T1000 (cell line): ENCODE data around the gene TRDN.
"Not testable (repeated sequence)": the region's sequence is repeated elsewhere in the genome, so short reads cannot be mapped to it uniquely, and the experiment has no call there.

Source experiments
- DNase-seq: peaks from one replicate; lab custom pipeline; 2025; ENCODE audit warnings: mixed read lengths; lab: John Stamatoyannopoulos, UW

TRDN gene

DNA sequence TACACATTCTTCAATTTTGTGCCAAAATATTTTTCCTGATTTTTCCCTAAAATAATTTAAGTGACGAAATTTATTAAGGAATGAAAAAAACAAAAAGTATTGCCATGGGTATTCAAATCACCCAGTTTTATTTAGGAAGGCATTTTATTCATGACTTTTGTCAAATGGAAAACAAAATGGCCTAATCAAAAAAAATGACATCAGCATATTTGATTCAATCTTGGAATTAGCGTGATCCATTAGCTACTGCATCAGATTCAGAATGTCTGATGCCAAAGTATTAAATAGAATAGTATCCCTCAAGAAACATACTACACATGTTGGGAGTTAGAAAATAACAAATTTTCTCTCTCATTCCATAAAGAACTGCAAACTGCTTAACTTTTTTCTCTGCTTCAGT lies 129.2 kb downstream of the TRDN start:
- no peak for DNase-seq

DNA sequence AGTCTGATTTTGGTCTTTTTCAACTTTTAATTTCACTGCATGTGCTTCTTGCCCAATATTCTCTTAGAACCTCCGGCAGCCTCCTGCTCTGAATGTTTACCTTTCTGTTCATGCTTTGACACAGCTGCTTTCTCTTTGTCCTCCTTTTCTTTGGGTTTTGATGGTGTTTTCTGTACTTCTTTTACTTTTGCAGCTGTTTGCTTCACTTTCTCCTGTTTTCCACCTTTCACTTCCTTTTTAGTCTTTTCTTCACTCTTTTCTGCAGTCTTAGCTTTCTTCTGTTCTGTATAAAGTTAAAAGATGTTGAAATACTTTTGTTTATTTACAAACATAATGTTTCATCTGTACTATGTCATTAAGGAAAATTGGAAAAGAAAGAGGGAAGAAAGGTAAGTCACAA lies 133.1 kb downstream of the TRDN start:
- no peak for DNase-seq

DNA sequence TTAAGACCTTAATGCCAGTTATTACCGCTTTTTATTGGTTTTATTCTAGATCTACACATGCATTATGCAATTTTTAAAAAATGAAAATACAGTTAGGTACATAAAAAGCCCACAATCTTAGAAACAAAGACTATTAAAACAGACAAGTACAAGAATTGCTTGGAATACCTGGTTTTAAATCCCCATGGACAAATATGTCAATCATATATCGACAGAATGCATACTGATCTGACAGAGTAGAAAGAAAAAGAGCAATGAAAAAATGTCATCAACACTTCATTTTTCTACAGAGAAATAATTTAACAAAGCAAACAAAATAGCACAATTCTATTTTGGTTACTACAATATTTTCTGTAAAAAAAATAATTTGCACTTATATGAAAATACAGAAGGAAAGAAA lies 139.7 kb downstream of the TRDN start:
- DNase-seq: no peak

DNA sequence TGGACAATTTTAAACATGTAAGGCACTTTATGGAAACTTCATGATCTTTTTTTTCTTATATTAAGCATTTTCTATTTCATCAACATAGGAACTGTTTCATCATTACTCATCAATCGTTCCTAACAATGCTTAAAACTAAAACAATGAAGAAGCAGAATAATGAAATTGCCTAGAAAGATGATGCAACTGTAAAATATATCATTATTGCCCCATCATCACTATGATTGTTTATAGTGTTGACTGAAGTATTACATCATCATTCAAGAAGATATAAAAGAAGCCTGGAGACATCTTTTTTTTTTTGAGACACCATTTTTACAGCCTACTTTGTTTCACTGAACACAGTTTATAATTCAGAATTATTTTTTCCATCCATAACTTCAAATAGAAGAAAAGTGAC lies 147.2 kb downstream of the TRDN start:
- no peak for DNase-seq

DNA sequence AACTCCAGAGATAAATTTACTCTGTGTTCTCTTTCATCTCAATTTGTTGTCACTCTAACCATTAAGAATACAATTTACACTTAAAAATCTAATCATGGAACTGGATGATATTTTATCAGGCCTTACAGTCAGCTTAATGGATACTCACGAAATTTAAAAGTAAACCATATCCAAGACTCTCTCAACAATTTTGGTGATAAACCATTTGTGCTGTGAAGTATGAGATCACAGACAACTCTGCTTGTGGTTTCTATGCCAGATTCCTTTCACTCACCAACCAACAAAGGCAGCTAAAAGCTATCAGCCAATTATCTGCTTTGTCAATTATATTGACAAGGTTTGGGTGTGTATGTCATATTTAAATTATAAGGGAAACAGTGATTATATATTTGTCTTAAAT lies 155.8 kb downstream of the TRDN start:
- no peak for DNase-seq

DNA sequence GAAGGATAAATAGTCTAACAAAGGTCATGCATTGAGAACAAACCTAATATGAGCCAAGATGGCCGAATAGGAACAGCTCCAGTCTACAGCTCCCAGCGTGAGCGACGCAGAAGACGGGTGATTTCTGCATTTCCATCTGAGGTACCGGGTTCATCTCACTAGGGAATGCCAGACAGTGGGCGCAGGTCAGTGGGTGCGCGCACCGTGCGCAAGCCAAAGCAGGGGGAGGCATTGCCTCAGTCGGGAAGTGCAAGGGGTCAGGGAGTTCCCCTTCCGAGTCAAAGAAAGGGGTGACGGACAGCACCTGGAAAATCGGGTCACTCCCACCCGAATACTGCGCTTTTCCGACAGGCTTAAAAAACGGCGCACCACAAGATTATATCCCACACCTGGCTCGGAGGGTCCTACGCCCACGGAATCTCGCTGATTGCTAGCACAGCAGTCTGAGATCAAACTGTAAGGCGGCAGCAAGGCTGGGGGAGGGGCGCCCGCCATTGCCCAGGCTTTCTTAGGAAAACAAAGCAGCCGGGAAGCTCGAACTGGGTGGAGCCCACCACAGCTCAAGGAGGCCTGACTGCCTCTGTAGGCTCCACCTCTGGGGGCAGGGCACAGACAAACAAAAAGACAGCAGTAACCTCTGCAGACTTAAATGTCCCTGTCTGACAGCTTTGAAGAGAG lies 164.6 kb downstream of the TRDN start:
- not testable (repeated sequence) for DNase-seq

DNA sequence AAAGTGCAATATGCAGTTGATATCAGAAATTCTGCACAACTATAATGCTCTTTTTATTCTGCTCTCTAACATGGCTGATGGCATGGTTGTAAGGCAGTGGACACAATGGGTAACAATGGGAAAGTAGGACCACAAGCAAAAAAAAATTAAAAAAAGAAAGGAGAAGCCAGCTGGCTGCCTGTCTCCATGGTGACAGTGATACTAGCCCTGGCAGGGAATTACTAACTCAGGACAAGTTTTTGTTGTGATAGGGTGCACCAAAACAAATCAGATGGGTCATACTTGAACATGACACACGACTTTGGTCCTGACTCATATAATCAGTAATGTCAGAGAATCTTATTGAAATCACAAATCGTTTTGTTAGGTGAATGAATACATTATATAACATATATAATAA lies 169.4 kb downstream of the TRDN start:
- DNase-seq: no peak

DNA sequence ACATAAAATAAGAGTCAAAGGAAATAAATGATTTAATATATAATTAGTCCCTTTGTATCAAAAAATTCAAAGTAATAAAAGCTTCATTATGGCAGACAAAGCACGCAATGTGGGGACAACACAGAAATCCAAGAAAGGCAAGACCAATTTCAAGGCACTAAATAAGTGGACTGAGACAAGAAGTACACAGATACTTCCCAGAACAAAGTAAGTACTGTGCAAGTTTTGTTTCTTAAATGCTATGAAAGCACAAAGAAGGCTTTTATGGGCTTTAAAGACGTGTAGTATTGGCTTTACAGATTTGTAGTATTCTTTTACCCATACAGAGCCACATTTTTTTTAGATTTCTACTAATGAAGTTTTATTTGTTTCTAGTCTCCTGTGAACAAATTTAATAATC lies 174.6 kb downstream of the TRDN start:
- no peak for DNase-seq

DNA sequence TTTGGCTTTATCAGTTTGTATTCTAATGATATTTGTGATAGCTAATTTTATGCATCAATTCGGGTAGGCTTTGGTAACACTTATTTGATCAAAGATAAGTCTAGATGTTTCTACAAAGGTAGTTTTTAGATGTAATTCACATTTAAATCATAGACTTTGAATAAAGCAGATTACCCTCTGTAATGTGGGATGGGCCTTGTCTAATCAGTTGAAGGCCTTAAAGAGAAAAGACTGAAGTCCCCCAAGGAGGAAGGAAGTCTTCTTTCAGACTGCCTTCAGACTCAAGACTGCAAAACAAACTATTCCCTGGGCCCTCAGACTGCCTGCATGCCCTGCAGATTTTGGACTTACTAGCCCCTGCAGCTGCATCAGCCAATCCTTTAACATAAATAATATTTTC lies 178.5 kb downstream of the TRDN start:
- no peak for DNase-seq

DNA sequence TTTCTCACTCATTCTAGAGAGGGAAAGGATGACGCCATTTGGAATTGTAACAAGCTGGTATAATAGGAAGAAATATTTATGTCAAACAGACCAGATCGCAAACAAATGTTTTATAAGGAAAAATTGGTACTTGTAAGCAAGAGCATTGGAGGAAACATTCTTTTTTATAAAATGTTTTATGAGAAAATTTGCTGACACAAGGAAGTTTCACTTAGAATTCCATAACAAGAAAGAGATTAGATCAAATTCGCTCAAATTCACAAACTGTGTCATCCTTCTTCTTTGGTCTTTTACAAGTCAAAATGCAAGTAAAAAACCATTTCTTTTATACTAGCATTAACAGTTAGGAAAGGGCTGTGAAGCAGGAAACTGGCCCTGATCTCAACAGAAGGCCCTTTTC lies 179.9 kb downstream of the TRDN start:
- DNase-seq: no peak

DNA sequence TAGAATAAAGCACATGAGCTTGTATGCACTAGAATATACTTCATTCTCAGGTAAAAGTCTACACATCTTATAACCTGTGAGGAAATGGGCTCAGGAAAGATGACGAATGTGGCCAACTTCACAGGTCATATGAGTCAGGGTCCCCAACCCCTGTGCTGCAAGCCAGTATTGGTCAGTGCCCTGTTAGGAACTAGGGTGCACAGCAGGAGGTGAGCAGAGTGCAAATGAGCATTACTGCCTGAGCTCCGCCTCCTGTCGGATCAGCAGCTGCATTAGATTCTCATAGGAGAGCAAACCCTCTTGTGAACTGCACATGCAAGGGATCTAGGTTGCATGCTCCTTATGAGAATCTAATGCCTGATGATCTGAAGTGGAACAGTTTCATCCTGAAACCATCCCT lies 182.3 kb downstream of the TRDN start:
- DNase-seq: no peak

DNA sequence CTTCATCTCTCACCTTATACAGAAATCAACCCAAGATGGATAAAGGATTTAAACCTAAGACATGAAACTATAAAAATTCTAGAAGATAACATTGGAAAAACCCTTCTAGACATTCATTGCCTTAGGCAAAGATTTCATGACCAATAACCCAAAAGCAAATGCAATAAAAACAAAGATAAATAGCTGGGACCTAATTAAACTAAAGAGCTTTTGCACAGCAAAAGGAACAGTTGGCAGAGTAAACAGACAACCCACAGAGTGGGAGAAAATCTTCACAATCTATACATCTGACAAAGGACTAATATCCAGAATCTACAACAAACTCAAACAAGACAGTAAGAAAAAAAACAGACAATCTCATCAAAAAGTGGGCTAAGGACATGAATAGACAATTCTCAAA lies 183.7 kb downstream of the TRDN start:
- DNase-seq: not testable (repeated sequence)

DNA sequence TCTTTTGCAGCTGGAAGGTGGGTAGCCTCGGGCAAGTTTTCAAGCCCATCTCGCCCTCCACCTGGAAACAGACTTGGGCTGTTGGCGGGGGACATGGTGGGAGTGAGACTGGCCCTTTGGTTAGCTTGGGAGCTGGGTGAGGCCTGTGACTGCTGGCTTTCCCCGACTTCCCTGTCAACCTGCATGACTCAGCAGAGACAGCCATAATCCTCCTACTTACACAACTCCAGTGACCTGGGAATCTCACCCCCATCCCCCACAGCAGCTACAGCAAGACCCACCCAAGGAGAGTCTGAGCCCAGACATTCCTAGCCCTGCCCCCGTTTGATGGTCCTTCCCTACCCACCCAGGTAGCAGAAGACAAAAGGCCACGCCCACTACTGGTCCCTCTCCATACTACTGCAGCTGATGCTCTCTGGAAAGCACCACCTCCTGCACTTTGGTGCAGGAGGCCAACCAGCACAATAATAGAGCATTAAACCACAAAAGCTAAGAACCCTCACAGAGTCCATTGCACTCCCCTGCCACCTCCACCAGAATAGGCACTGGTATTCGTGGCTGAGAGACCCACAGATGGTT lies 188.4 kb downstream of the TRDN start:
- DNase-seq: no peak

DNA sequence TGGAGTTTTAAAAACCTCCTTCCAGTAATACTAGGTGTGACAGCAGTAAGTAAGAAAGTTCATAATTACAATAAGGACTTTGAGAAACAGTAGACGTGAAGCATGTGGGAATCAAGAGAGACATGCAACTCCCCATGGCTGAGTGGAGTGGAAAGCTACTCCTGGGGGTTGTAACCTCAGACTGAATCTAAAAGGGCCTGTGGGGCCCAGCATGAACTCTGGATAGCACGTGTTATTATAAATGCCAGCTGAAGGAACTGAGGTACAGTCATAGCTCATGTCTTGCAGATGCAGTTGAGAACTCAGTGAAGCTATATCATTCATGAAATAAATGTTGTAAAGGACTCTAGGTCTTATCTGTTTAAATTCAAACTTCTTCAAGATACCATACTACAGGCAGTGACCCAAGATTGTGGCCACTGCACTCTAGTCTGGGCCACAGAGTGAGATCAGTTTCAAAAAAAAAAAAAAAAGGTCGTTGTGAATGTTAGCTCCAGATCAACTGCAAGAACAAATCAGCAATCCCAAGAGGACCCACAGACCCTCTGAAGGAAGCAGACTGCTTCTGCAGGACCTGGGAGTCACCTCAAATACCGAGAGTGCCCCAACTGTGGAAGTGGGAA lies 189.3 kb downstream of the TRDN start:
- DNase-seq: no peak

DNA sequence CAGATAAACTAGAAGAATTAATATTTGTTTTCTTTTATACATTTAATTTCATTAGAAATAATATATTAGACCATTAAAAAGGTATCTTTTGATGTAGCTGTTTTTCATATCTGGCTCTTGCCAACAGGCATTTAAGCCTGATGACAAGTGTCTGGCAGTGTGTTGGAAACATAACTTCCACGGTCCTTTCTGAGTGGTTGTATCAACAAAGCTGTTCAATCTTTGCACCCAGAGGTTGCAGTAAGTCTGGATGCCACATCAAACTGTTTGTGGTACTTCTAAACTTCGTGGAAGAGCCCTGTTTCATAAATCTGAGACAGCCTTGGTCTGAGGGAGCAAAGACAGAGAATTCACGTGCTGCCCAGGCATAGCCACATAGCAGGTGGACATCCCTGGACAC lies 197.4 kb downstream of the TRDN start:
- no peak for DNase-seq

DNA sequence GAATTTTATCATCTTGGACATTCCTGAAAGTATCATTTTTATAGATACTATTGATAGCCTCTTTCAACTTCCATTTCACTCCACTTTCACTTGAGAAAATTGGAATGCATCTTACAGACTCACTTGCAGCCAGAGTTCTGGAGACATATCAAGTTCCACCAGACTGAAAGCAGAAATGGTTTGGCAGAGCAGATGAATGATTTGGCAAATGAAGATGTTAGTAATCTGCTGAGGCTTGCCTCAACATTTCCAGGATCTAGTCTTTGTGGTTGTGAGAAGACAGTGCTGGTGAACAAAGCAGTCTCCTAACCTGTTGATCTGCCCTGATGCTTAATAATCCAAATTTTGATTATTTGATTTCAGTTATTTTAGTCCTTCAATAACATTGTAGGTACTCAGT lies 202.6 kb downstream of the TRDN start:
- DNase-seq: no peak

DNA sequence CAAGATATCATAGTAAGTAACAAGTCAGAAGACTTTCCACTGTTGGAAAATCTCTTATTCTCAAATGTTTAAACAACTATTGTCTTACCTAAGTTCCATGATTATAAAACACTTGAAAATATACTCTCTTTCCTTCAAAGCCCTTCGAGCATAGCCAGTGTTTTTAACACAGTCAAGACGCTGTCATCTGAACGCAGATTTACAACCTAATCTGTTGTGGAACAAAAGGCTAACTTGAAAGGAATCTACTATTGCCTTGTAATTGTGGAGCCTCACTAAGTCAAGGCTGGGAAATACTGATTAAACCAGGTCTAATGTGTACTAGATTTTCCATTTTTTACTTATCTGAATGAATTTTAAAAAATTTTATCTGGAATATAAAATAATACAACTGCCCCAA lies 205.8 kb downstream of the TRDN start:
- DNase-seq: no peak

DNA sequence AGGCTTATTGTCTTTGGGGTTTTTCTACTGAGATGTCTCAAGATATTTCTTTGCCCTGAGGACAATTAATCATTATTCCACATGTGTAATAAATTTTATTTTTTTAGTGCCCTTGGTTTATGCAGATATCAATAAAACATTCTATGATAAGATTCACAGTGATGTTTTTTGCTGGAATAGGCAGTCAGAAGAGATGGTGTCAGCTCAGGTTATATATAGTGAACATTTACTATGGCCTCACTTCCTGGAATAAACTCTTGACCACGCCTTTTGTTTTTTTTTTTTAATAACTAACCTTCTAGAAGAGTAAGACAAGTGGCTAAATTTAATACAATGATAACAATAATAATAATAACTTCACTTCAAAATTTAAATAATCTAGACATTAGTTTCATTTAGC lies 209.7 kb downstream of the TRDN start:
- DNase-seq: no peak

DNA sequence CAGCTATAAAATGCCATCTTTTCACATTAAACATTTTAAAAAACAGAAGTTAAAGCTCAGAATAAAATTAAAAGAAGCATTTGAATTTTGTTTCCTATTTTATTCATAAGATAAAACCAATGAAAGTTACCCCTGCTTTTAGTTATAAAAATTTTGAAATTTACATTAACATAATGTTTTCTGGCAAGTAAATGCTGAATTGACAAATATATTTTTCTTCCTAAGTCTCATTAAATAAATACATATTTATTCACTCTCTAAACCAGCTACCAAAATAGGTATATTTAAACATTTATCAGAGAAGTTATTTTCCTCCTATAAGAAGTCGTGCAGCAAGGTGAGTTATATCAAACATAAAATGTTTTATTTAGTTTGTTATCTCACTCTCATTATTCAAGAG lies 213.6 kb downstream of the TRDN start:
- DNase-seq: no peak

DNA sequence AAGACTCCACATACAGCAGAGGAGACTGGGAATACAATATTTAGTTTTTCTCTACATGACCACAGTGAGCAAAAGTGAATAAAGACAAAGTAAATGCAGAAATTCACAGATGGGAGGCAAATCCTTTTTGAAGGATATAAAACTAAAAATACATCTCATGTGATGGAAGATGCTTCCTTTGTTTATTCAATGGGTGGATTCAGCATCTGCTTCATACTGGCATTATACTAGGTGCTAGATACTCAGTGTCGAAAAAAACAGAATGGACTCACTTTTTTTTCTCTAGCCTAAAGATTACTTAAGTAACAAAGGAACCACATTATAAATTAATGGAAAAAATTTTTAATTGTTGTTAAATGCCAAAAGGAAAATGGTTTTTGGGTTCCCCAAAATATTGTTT lies 216.2 kb downstream of the TRDN start:
- no peak for DNase-seq

DNA sequence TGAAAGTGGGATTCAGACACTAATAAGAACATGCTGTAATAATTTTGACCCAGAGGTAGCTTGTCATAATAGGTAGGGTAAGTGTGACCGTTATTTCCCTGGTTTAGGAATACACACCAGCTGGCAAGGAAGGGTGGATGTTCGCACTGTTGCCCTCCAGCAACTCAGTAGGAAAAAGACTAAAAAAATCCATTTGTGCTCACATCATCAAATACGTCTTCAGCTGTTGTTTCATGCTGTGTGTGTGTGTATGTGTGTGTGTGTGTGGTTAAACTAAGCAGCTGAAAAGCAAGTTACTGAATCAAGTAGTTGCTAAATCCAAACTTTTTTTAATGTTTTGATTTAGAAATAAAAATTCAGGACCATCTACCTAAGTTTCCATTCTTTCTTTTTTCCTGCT lies 218.7 kb downstream of the TRDN start:
- DNase-seq: no peak

DNA sequence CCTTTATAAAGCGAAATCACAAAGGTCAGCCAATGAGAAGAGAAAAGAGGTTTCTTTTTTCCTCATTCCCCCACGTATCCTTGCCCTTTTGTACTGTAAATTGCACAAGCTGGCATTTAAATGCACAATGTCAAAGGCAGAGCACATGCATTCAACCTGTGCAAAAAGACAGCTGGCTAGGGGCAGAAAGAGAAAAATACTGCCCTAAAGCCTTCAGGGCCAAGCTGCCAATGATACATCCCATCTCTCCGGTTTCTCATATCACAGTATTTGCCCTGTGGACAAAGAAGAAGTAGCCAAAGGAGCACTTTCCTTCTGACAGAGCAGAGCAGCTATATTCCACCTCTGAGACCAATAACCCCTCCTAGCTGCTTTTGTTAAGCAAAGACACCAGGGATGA lies 219.2 kb downstream of the TRDN start:
- DNase-seq: no peak

DNA sequence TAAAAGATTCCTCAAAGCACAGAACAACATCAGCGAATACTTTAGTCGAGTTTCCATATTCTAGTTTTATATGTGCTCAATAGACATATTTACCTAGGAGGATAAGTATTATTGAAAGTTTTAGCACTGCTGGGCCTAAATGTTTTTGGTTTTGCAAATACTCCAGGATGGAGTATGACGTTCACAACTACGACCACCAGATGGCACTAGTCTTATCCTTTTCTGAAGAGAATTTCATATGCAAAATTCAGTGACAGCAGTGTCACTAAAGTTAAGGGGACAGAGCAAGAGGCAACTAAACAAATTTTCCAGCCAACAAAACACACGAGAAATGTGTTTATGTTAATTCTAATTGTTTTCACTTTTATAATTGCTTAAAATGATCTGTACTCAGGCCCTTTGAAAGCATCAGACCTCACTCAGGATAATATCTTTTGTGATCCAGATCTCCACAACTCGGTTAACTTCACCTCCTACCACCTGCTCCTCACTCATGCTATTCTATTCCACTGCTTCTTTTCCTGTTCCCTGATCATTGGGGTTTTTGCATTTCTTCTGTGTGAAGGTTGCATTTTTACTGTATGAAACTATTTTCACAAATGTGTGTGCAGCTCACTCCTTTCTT lies 220.8 kb downstream of the TRDN start:
- DNase-seq: peak; percentile 22
